K562 (cell line): ENCODE measurements around the gene SPATS1. TPM values are rescaled to one million over a fixed set of nuclear protein-coding genes. Genes with fewer than 3 reads are reported as not detected.

Experiments
- ATAC-seq: fragments of 200-7000 bp; cut with Tn5 transposase; 3 replicates; pipeline ENCODE4 v1.9.1; 2020; ENCODE audit warnings: moderate library complexity
- BruUV-seq: library from RNA; stranded (reverse); fragments of 400-500 nt; replicated peaks from 2 replicates; lab custom pipeline; 2021; lab: Mats Ljungman, UMichigan
- CTCF ChIA-PET: fragments of 300-600 bp; formaldehyde crosslinking; extraction: SDS; loops from one replicate; lab custom pipeline; 2021; ENCODE audit warnings: low intra/inter-chr PET ratio; lab: Yijun Ruan, JAX
- POLR2A ChIA-PET: fragments of 300-600, 350-650 bp; sonication (Branson Sonifier 250); formaldehyde crosslinking; extraction: SDS; loops from one replicate; lab custom pipeline; 2021; ENCODE audit warnings: antibody characterized with exemption, inconsistent platforms; lab: Yijun Ruan, JAX
- DNase-seq, 4 experiments: peaks; one replicate each; pipeline versions ENCODE4 v3.0.0 to v3.0.0-alpha.2; 2011 to 2018; ENCODE audit warnings: low spot score in 3 of 4, mixed read lengths in 3 of 4; ENCODE audit errors: extremely low read depth in 1 of 4
- FAIRE-seq: peaks from 2 replicates; lab custom pipeline; 2011; peaks lifted over from hg19 to GRCh38; lab: Jason Lieb, UNC
- H2AFZ ChIP-seq: 2 replicates; pipeline ENCODE4 v1.6.0; 2011; ENCODE audit warnings: low read depth, low read length, control low read depth, inconsistent platforms
- H3K27ac ChIP-seq: fragments of 200-600 bp; 3 replicates; pipeline ENCODE4 v1.8.0; 2011; ENCODE audit warnings: low read depth, mild to moderate bottlenecking, control low read depth, inconsistent platforms, low read length, moderate library complexity, mixed read lengths; ENCODE audit errors: extremely low read depth
- H3K27me3 ChIP-seq, 2 experiments: fragments of 300-600 bp in 1 of 2; 2 replicates in 1 of 2; 3 replicates in 1 of 2; pipeline versions ENCODE4 v1.6.0 to v1.8.0; 2011; ENCODE audit warnings: inconsistent platforms in 2 of 2, low read length in 2 of 2, mild to moderate bottlenecking in 1 of 2, mixed read lengths in 1 of 2, moderate library complexity in 1 of 2; ENCODE audit not compliant: control insufficient read depth in 2 of 2, insufficient read depth in 2 of 2
- H3K36me3 ChIP-seq: fragments of 300-600 bp; 3 replicates; pipeline ENCODE4 v1.8.0; 2011; ENCODE audit warnings: mild to moderate bottlenecking, low read length, inconsistent platforms; ENCODE audit not compliant: control insufficient read depth, insufficient read depth
- H3K4me1 ChIP-seq, 2 experiments: fragments of 200-600 bp in 1 of 2; replicated peaks in 1 of 2; 2 replicates in 1 of 2; 3 replicates in 1 of 2; pipeline versions ENCODE4 v1.5.1 to v1.8.0; 2011; ENCODE audit warnings: inconsistent platforms in 2 of 2, low read length in 2 of 2, mild to moderate bottlenecking in 1 of 2, mixed read lengths in 1 of 2, moderate library complexity in 1 of 2; ENCODE audit not compliant: control insufficient read depth in 2 of 2, insufficient read depth in 2 of 2
- H3K4me2 ChIP-seq: 2 replicates; pipeline ENCODE4 v1.6.1; 2011; ENCODE audit warnings: low read length, control low read depth, inconsistent platforms, mixed read lengths; ENCODE audit not compliant: insufficient read depth
- H3K4me3 ChIP-seq: fragments of 200-600 bp; sonication (generic), shearing (Covaris generic); 2 replicates; pipeline ENCODE4 v1.5.1; 2016; ENCODE audit warnings: control low read depth, inconsistent platforms
- H3K79me2 ChIP-seq: fragments of 200-600 bp; 3 replicates; pipeline ENCODE4 v1.8.0; 2011; ENCODE audit warnings: low read length, inconsistent platforms; ENCODE audit not compliant: control insufficient read depth, insufficient read depth
- H3K9ac ChIP-seq, 2 experiments: 2 replicates each; pipeline versions ENCODE4 v1.6.0 to v1.6.1; 2011; ENCODE audit warnings: low read depth in 2 of 2, low read length in 2 of 2, control low read depth in 1 of 2, inconsistent platforms in 1 of 2, mild to moderate bottlenecking in 1 of 2, mixed read lengths in 1 of 2; ENCODE audit not compliant: insufficient read depth in 1 of 2
- H3K9me1 ChIP-seq: one replicate; pipeline ENCODE4 v1.6.0; 2011; ENCODE audit warnings: inconsistent platforms, mild to moderate bottlenecking, low read length, moderate library complexity; ENCODE audit not compliant: control insufficient read depth, insufficient read depth
- H3K9me3 ChIP-seq: replicated peaks from 2 replicates; pipeline ENCODE4 v1.5.1; 2011; ENCODE audit warnings: low read depth, low read length, inconsistent platforms; ENCODE audit not compliant: control insufficient read depth, insufficient read depth
- H4K20me1 ChIP-seq: replicated peaks from 2 replicates; pipeline ENCODE4 v1.6.1; 2011; ENCODE audit warnings: low read length, inconsistent platforms, mixed read lengths; ENCODE audit not compliant: control insufficient read depth, insufficient read depth
- ELF1 ChIP-seq: fragments of 200-800 bp; sonication (Bioruptor generic); IDR thresholded peaks from 2 replicates; pipeline ENCODE4 v1.6.1; 2016; ENCODE audit warnings: missing genetic modification characterization, missing compliant biosample characterization
- ESRRA ChIP-seq: fragments of 450-650 bp; IDR thresholded peaks from 2 replicates; pipeline ENCODE4 v1.6.1; 2014; ENCODE audit warnings: low read depth, mild to moderate bottlenecking, moderate library complexity, borderline replicate concordance
- FOSL1 ChIP-seq: fragments of 200-800 bp; sonication (Bioruptor generic); conservative IDR thresholded peaks from 2 replicates; pipeline ENCODE4 v1.6.1; 2016; ENCODE audit warnings: missing genetic modification characterization, missing compliant biosample characterization
- FOXA3 ChIP-seq, 2 experiments: fragments of 450-650 bp in 1 of 2; sonication (generic) in 1 of 2; formaldehyde crosslinking; IDR thresholded peaks in 1 of 2; conservative IDR thresholded peaks in 1 of 2; 2 replicates each; pipeline versions ENCODE4 v1.4.0 to v1.8.0; 2020 to 2022; ENCODE audit warnings: mild to moderate bottlenecking in 2 of 2, missing genetic modification reagents in 1 of 2
- HSF4 ChIP-seq: fragments of 250-450 bp; sonication (Bioruptor Pico); IDR thresholded peaks from 2 replicates; pipeline ENCODE4 v2.1.2; 2022; ENCODE audit warnings: mild to moderate bottlenecking, moderate library complexity, borderline replicate concordance
- MXI1 ChIP-seq: IDR thresholded peaks from 2 replicates; pipeline ENCODE4 v1.6.1; 2011; ENCODE audit warnings: low read depth, mild to moderate bottlenecking, improper control_type of control experiment, low read length
- NR3C1 ChIP-seq: sonication (generic); formaldehyde crosslinking; IDR thresholded peaks from 2 replicates; pipeline ENCODE4 v1.8.1; 2022; ENCODE audit warnings: missing genetic modification reagents
- THAP12 ChIP-seq: fragments of 250-450 bp; sonication (Bioruptor Pico); IDR thresholded peaks from 2 replicates; pipeline ENCODE4 v1.9.0; 2021; ENCODE audit warnings: mild to moderate bottlenecking, inconsistent platforms
- TSHZ1 ChIP-seq: fragments of 250-450 bp; sonication (Bioruptor Pico); IDR thresholded peaks from 2 replicates; pipeline ENCODE4 v1.4.0; 2020; ENCODE audit warnings: mild to moderate bottlenecking, moderate library complexity
- ZNF263 ChIP-seq: sonication (generic); formaldehyde crosslinking; IDR thresholded peaks from 2 replicates; pipeline ENCODE4 v1.8.0; 2022; ENCODE audit warnings: mild to moderate bottlenecking, missing genetic modification reagents, borderline replicate concordance
- WGBS: fragments of 100-300 bp; shearing (Covaris generic); methylation state at CpG from one replicate; pipeline ENCODE4 v1.1.6; 2016; ENCODE audit warnings: low coverage, mixed read lengths; ENCODE audit not compliant: insufficient coverage; ENCODE audit errors: missing lambda C conversion rate; 5-methylcytosine and 5-hydroxymethylcytosine counted together
- in situ Hi-C: fragments of 300-500 bp; cut with MboI; formaldehyde crosslinking; loops from 4 replicates; pipeline ENCODE4 v1.15.0; 2018; ENCODE audit warnings: inconsistent platforms, mixed read lengths
- intact Hi-C: fragments of 100-400 bp; cut with micrococcal nuclease; formaldehyde crosslinking; loops from 2 replicates; pipeline ENCODE4 v1.14.2; 2022
- polyA plus RNA-seq, 8 experiments: library from polyadenylated mRNA; depleted of rRNA in 4 of 8; stranded (reverse) in 5 of 8; unstranded in 3 of 8; fragments of >200 nt; fragmentation: Nextera tagmentation in 2 of 8; fragmentation: Illumina TruSeq in 1 of 8; extraction: Ambion mirVana in 2 of 8; extraction: Trizol in 1 of 8; gene quantifications; 2 replicates each; pipeline versions ENCODE4 v1.2.1 to v1.2.3, GENCODE V29; 2011 to 2014; ENCODE audit warnings: inconsistent platforms in 1 of 8, missing spikeins in 1 of 8
- total RNA-seq, 7 experiments: library from RNA; depleted of rRNA in 6 of 7; stranded (reverse); fragments of >200 nt in 6 of 7; fragmentation: Illumina TruSeq in 2 of 7; extraction: Trizol in 2 of 7; gene quantifications; 2 replicates each; pipeline versions ENCODE4 v1.2.1 to v1.2.3, GENCODE V29; 2011 to 2021; ENCODE audit warnings: low replicate concordance in 1 of 7

SPATS1 gene
- total and polyA plus RNA-seq, 9 of the 15 experiments (the other 6 are each of a cell fraction or from before 2014, with no cell fraction given): not detected

- Histone ChIP-seq H3K27ac (no peak overlapping the region), H3K4me3 (peak overlapping the region; percentile 36), H3K79me2 (no peaks in the 10 kb centered on the region), H2AFZ (no peak overlapping the region), H3K9me3 (no peaks in the 10 kb centered on the region), H3K4me2 (peak overlapping the region; percentile 46), H3K9me1 (no peaks in the 10 kb centered on the region), H3K36me3 (peaks cover 23% of the 10 kb centered on the region; the same call in 2 of the 3 replicates), H4K20me1 (peaks cover 10% of the 10 kb centered on the region; the same call in 1 of the 2 replicates), H3K4me1 (peaks cover 0 to 16% of the 10 kb centered on the region in 2 experiments; a peak in 4 of 5 replicates), H3K9ac (peak overlapping the region in 1 of 2 experiments; percentile 84; a peak in 2 of 4 replicates), H3K27me3 (peaks cover 34 to 40% of the 10 kb centered on the region in 2 experiments; a peak in 4 of 5 replicates)
- no TSS peak for BruUV-seq
- in situ Hi-C loops: no loop called here
- ATAC-seq: peak; percentile 85
- intact Hi-C loops: no loop called here
- 5% methylated on average over 83 of the region's 86 CpGs for WGBS
- DNase-seq: peak; percentile 53 to 79 (median 70)
- POLR2A ChIA-PET: interaction anchor here (0.5 to 8.7 kb wide), 7 partner anchors 9 to 115 kb away, joined by 3 to 116 read pairs (median 3); partner anchors contain the start of gene AARS2
- no peak for FAIRE-seq
- CTCF ChIA-PET: no interaction called here
- TF ChIP-seq FOXA3 (CRISPR knock-in tag; conservative IDR thresholded peaks at IDR 0.05 in 1 of 2, IDR thresholded peaks at IDR 0.05 in 1 of 2) (peak in 1 of 2 experiments; percentile 37; a peak in 1 of 4 replicates), MXI1 (0 out of 2 replicates have a peak, but pooled peaks have one; percentile 46), THAP12 (CRISPR knock-in tag) (no peak), TSHZ1 (CRISPR knock-in tag) (no peak), NR3C1 (0 out of 2 replicates have a peak, but pooled peaks have one; percentile 81), FOSL1 (tag) (no peak), HSF4 (no peak), ZNF263 (CRISPR knock-in tag) (no peak), ELF1 (tag) (no peak), ESRRA (no peak)
Observed at GRCh38 chr6:44297063-44298038, 45.1 kb upstream of the SPATS1 start.
